Muscle layer of duodenum (tissue), 2 donors: ENCODE results near the gene CEP57L1.
"Not testable (repeated sequence)": the region's sequence is repeated elsewhere in the genome, so short reads cannot be mapped to it uniquely, and the experiment has no call there.

Experiments used
- H3K27ac ChIP-seq: one replicate; pipeline ENCODE4 v1.7.0; 2013; ENCODE audit warnings: mild to moderate bottlenecking, low read length
- H3K27me3 ChIP-seq: one replicate; pipeline ENCODE4 v1.7.0; 2013; ENCODE audit warnings: low read depth, mild to moderate bottlenecking, control low read depth, low read length
- H3K36me3 ChIP-seq, 2 donors: one replicate each; pipeline ENCODE4 v1.7.0; 2013; ENCODE audit warnings: low read length in 2 of 2, control low read depth in 1 of 2, mild to moderate bottlenecking in 1 of 2; ENCODE audit not compliant: insufficient read depth in 2 of 2, control insufficient read depth in 1 of 2
- H3K4me1 ChIP-seq, 2 donors: one replicate each; pipeline ENCODE4 v1.7.0; 2013; ENCODE audit warnings: low read length in 2 of 2, mild to moderate bottlenecking in 2 of 2, control low read depth in 1 of 2, moderate library complexity in 1 of 2; ENCODE audit not compliant: insufficient read depth in 2 of 2, control insufficient read depth in 1 of 2
- H3K4me3 ChIP-seq, 2 donors: one replicate each; pipeline ENCODE4 v1.7.0; 2013; ENCODE audit warnings: low read length in 2 of 2, low read depth in 1 of 2, mild to moderate bottlenecking in 1 of 2
- H3K9me3 ChIP-seq, 2 donors: one replicate each; pipeline ENCODE4 v1.7.0; 2013; ENCODE audit warnings: low read length in 2 of 2, control low read depth in 1 of 2, mild to moderate bottlenecking in 1 of 2; ENCODE audit not compliant: control insufficient read depth in 1 of 2
- donor health status: healthy.

The CEP57L1 gene

GRCh38 chr6:109142067-109142466 lies 46.8 kb downstream of the CEP57L1 start:
- not testable (repeated sequence) for H3K4me1 ChIP-seq, H3K36me3 ChIP-seq, H3K27me3 ChIP-seq, H3K4me3 ChIP-seq, H3K27ac ChIP-seq, H3K9me3 ChIP-seq

GRCh38 chr6:109143191-109143590 lies 47.9 kb downstream of the CEP57L1 start:
- Histone ChIP-seq H3K27ac (no peak overlapping the region), H3K4me3 (no peak overlapping the region), H3K4me1 (no peaks in the 10 kb centered on the region), H3K27me3 (no peaks in the 10 kb centered on the region), H3K9me3 (no peaks in the 10 kb centered on the region), H3K36me3 (peaks cover 0 to 5% of the 10 kb centered on the region in 2 donors)

GRCh38 chr6:109148251-109148650 lies 52.9 kb downstream of the CEP57L1 start:
- not testable (repeated sequence) for H3K27me3 ChIP-seq
- peaks cover 0 to 12% of the 10 kb centered on the region in 2 donors for H3K36me3 ChIP-seq

GRCh38 chr6:109148716-109149115 lies 53.4 kb downstream of the CEP57L1 start:
- H3K36me3 ChIP-seq: peaks cover 0 to 12% of the 10 kb centered on the region in 2 donors
- H3K4me3 ChIP-seq, H3K27me3 ChIP-seq, H3K27ac ChIP-seq, H3K9me3 ChIP-seq, H3K4me1 ChIP-seq: not testable (repeated sequence)

More at GRCh38 chr6:109148251-109148650, 52.9 kb downstream of the CEP57L1 start:
- not testable (repeated sequence) for H3K9me3 ChIP-seq, H3K4me1 ChIP-seq, H3K27ac ChIP-seq, H3K4me3 ChIP-seq

GRCh38 chr6:109153752-109154151 lies 58.4 kb downstream of the CEP57L1 start:
- H3K4me1 ChIP-seq: no peaks in the 10 kb centered on the region
- peaks cover 0 to 27% of the 10 kb centered on the region in 2 donors for H3K36me3 ChIP-seq
- H3K4me3 ChIP-seq: no peak overlapping the region
- no peak overlapping the region for H3K27ac ChIP-seq
- peaks cover 0 to 4% of the 10 kb centered on the region in 2 donors for H3K9me3 ChIP-seq
- H3K27me3 ChIP-seq: no peaks in the 10 kb centered on the region

GRCh38 chr6:109164331-109164730 lies 69.0 kb downstream of the CEP57L1 start:
- no peaks in the 10 kb centered on the region for H3K4me1 ChIP-seq
- H3K27me3 ChIP-seq: no peaks in the 10 kb centered on the region
- H3K4me3 ChIP-seq: no peak overlapping the region
- peaks cover 3 to 18% of the 10 kb centered on the region in 2 donors for H3K36me3 ChIP-seq
- no peaks in the 10 kb centered on the region for H3K9me3 ChIP-seq
- H3K27ac ChIP-seq: no peak overlapping the region

GRCh38 chr6:109165392-109165974 lies 70.2 kb downstream of the CEP57L1 start:
- H3K4me3 ChIP-seq: no peak overlapping the region
- peaks cover 3 to 7% of the 10 kb centered on the region in 2 donors for H3K36me3 ChIP-seq
- H3K9me3 ChIP-seq: no peaks in the 10 kb centered on the region
- no peaks in the 10 kb centered on the region for H3K4me1 ChIP-seq
- H3K27me3 ChIP-seq: no peaks in the 10 kb centered on the region
- peak overlapping the region; percentile 27 for H3K27ac ChIP-seq

GRCh38 chr6:109166673-109167072 lies 71.4 kb downstream of the CEP57L1 start:
- H3K27ac ChIP-seq: no peak overlapping the region
- H3K27me3 ChIP-seq: no peaks in the 10 kb centered on the region

GRCh38 chr6:109167562-109167961 lies 72.3 kb downstream of the CEP57L1 start:
- H3K9me3 ChIP-seq: no peaks in the 10 kb centered on the region
- no peaks in the 10 kb centered on the region for H3K4me1 ChIP-seq
- H3K4me3 ChIP-seq: no peak overlapping the region
- no peak overlapping the region for H3K27ac ChIP-seq
- no peaks in the 10 kb centered on the region for H3K27me3 ChIP-seq
- H3K36me3 ChIP-seq: no peaks in the 10 kb centered on the region

More at GRCh38 chr6:109166673-109167072, 71.4 kb downstream of the CEP57L1 start:
- H3K4me1 ChIP-seq: no peaks in the 10 kb centered on the region
- peaks cover 0 to 3% of the 10 kb centered on the region in 2 donors for H3K36me3 ChIP-seq
- no peak overlapping the region for H3K4me3 ChIP-seq
- H3K9me3 ChIP-seq: no peaks in the 10 kb centered on the region

GRCh38 chr6:109170333-109170732 lies 75.0 kb downstream of the CEP57L1 start:
- Histone ChIP-seq H3K36me3 (no peaks in the 10 kb centered on the region), H3K27me3 (no peaks in the 10 kb centered on the region), H3K4me1 (no peaks in the 10 kb centered on the region), H3K4me3 (no peak overlapping the region), H3K9me3 (no peaks in the 10 kb centered on the region), H3K27ac (no peak overlapping the region)

- H3K27ac ChIP-seq: no peak overlapping the region
Observed at GRCh38 chr6:109172101-109172746, 76.9 kb downstream of the CEP57L1 start.

GRCh38 chr6:109174916-109175315 lies 79.6 kb downstream of the CEP57L1 start:
- no peak overlapping the region for H3K27ac ChIP-seq
- H3K9me3 ChIP-seq: no peaks in the 10 kb centered on the region
- H3K4me1 ChIP-seq: no peaks in the 10 kb centered on the region
- H3K27me3 ChIP-seq: no peaks in the 10 kb centered on the region
- no peaks in the 10 kb centered on the region for H3K36me3 ChIP-seq
- H3K4me3 ChIP-seq: no peak overlapping the region

More at GRCh38 chr6:109172101-109172746, 76.9 kb downstream of the CEP57L1 start:
- Histone ChIP-seq H3K36me3 (no peaks in the 10 kb centered on the region), H3K4me1 (no peaks in the 10 kb centered on the region), H3K27me3 (no peaks in the 10 kb centered on the region), H3K9me3 (no peaks in the 10 kb centered on the region), H3K4me3 (no peak overlapping the region)
